Measurements from ENCODE around the gene ATP8B4. TPM values are rescaled to one million over a fixed set of nuclear protein-coding genes. Genes with fewer than 3 reads are reported as not detected.

The ATP8B4 gene
- total RNA-seq, 1 donor = 90.2 TPM

DNA sequence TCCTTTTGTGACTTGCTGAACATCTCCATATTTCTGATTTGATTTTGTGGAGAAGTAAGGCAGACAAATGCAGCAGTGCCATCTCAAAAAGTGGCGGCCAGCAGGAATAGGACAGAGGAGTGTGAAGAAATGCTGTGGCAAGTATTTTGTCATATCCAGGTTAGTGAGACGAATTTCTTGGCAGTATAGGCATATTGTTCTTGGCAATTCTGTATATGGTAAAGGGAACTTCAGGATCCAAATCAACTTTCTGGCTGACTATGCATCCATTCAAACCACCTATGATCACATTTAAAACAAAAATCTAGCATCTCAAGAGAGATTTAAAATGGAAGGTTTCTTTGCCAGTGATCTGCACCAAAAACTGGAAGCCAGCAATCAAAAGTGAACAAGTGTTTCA is 270.2 kb downstream of the ATP8B4 start:
- DNase-seq (ENCODE audit: low read depth) = no peak
- no peak overlapping the region for H3K4me3 ChIP-seq (ENCODE audit: low read depth, low read length)
- no peak for TF ChIP-seq CTCF (IDR thresholded peaks at IDR 0.05; ENCODE audit: insufficient read depth, low read depth, low read length)

DNA sequence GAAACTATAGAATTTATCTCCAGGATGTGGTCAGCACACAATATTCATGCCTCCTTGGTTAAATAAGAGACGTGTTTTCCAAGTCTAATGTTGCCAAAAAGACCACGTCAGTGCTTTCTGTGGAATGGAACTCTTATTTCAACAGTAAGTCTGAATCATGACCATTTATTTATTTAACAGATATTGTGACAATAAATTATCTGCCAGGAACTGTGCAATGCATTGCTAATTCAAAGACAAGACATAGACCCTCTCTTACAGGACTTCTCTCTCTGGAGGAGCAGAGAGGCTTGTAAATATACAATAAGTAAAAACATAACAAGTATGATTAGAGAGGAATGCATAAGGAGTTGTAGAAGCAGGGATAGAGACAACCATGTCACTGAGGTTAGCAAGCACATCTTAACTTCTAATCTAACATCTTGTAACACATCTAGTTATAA is 270.7 kb downstream of the ATP8B4 start:
- no peak for TF ChIP-seq CTCF (IDR thresholded peaks at IDR 0.05; ENCODE audit: insufficient read depth, low read depth, low read length)
- H3K4me3 ChIP-seq (ENCODE audit: low read depth, low read length) = no peak overlapping the region
- peak; percentile 97 for DNase-seq (ENCODE audit: low read depth)

DNA sequence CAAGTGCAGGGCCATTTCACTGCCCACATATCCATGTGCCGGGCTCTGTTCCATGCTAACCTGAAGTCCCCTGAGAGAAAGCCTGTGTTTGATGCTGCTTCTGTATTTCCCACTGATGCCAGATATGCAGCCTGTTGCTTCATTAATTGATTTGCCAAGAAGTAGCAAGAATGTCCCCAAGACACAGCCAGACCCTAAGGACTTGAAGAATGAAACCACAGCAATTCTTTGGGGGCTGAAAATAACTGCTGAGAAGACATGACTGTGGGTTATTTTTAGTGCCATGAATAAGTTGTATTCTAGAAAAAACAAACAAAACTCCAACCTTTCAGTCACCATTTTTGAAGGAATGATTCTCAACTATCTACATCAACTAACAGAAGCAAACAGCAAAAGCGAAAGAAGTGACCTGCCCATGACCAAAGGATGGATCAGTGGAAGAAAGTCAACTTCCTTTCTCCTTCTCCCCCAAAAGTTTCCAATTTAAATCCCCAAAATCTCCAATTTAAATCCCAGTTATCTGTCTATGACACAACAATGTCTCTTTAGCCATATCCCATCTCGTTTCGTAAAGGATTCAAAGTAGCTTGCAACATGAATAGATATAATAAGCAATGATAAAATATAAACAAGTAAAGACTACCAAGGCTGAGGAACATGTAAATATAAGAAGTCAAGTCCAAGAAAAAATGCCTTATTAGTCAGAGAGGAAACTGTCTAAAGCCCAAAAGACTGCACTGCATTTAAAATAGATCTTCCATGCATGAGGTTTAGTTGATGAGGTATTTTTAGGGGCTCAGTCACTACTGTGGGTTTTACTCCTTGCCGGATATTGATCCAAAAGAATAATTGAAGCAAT is 271.4 kb downstream of the ATP8B4 start:
- no peak overlapping the region for H3K4me3 ChIP-seq (ENCODE audit: low read depth, low read length)
- no peak for TF ChIP-seq CTCF (IDR thresholded peaks at IDR 0.05; ENCODE audit: insufficient read depth, low read depth, low read length)
- peak; percentile 46 for DNase-seq (ENCODE audit: low read depth)

- DNase-seq (ENCODE audit: low read depth) = no peak
- no peak for TF ChIP-seq CTCF (IDR thresholded peaks at IDR 0.05; ENCODE audit: insufficient read depth, low read depth, low read length)
- no peak overlapping the region for H3K4me3 ChIP-seq (ENCODE audit: low read depth, low read length)
These were observed 274.6 kb downstream of the ATP8B4 start for GRCh38 chr15:49844390-49844789.

GRCh38 chr15:49843725-49844124 is 275.3 kb downstream of the ATP8B4 start:
- no peak overlapping the region for H3K4me3 ChIP-seq (ENCODE audit: low read depth, low read length)
- no peak for DNase-seq (ENCODE audit: low read depth)
- TF ChIP-seq CTCF (IDR thresholded peaks at IDR 0.05; ENCODE audit: insufficient read depth, low read depth, low read length) = no peak

DNA sequence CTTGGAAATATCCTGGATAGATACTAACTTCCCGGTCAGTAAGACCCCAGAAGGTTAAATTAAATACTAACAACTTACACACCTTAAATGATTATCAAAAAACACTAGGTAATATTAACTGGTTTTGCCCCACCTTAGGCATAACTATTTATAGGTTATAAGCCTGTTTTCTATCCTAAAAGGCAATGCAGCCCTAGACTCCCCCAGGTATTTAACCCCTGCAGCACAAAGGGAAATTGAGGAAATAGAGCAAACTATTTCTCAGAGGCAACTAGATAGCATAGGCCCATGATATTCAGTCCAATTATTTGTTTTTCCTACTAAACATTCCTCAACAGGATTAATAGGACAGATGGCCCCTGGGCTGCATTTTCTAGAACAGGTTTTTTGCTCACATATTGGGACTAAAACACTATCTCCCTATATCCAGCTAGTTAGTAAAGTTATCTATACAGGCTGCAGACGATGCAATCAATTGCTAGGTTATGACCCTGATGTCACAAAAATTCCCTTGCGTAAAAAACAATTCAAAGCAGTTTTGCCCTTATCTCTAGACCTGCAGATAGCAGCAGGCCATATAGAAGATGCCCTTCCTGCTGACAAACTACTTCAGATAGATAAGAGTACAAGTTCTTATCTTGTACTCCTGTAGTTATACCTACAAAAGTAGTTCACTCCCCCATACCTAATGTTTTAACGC is 276.9 kb downstream of the ATP8B4 start:
- H3K4me3 ChIP-seq (ENCODE audit: low read depth, low read length) = no peak overlapping the region
- no peak for DNase-seq (ENCODE audit: low read depth)
- TF ChIP-seq CTCF (IDR thresholded peaks at IDR 0.05; ENCODE audit: insufficient read depth, low read depth, low read length) = no peak
